Esophagus squamous epithelium (tissue), 4 donors: ENCODE data around the gene HIVEP1.

Experiments
- POLR2A ChIP-seq, 4 donors: fragments of 450-650 bp; IDR thresholded peaks; one replicate each; pipeline ENCODE4 v1.6.1; 2017; ENCODE audit warnings: antibody characterized with exemption in 4 of 4, mild to moderate bottlenecking in 4 of 4, moderate library complexity in 3 of 4
- TF ChIP-seq, protein P1 (sequence below), 6 experiments: fragments of 450-650 bp in 4 of 6; fragments of 200-600 bp in 2 of 6; sonication (generic) in 2 of 6; IDR thresholded peaks; one replicate each; pipeline ENCODE4 v1.5.1; 2016 to 2019; ENCODE audit warnings: antibody characterized with exemption in 6 of 6, mild to moderate bottlenecking in 4 of 6, moderate library complexity in 4 of 6

DNA sequence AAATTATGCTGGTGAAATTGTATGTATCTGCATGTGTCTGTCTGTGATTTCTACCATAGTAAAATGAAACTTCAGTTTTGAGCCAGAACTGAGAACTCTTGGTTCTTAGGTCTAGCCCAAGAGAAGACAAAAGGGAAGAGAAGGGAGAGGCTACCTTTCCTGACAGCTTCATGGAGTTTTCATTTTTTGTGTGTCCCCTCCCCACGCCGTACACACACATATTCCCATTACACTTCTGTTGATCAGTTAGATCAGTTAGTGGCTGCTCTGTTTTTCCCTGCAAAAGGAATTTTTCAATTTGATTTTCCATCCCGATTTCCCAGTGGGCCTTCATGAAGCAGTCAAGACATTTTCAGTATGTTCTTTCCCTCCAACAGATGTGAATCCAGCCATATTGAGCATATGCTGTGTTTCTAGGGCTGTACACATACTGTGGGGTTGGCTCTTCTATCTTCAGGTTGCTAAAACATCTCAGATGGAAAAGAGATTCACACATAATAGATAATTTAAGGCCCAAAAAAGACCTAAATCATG is 52.5 kb downstream of the HIVEP1 start:
- TF ChIP-seq, protein P1, sequence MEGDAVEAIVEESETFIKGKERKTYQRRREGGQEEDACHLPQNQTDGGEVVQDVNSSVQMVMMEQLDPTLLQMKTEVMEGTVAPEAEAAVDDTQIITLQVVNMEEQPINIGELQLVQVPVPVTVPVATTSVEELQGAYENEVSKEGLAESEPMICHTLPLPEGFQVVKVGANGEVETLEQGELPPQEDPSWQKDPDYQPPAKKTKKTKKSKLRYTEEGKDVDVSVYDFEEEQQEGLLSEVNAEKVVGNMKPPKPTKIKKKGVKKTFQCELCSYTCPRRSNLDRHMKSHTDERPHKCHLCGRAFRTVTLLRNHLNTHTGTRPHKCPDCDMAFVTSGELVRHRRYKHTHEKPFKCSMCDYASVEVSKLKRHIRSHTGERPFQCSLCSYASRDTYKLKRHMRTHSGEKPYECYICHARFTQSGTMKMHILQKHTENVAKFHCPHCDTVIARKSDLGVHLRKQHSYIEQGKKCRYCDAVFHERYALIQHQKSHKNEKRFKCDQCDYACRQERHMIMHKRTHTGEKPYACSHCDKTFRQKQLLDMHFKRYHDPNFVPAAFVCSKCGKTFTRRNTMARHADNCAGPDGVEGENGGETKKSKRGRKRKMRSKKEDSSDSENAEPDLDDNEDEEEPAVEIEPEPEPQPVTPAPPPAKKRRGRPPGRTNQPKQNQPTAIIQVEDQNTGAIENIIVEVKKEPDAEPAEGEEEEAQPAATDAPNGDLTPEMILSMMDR (IDR thresholded peaks at IDR 0.05), result no peak
- no peak for TF ChIP-seq POLR2A (IDR thresholded peaks at IDR 0.05)
